Suprapubic skin (tissue), 4 donors: ENCODE measurements around the gene MAD1L1. TPM values are rescaled to one million over a fixed set of nuclear protein-coding genes. Genes with fewer than 3 reads are reported as not detected.

Experiments used
- DNase-seq, 2 donors: peaks; one replicate each; pipeline ENCODE4 v3.0.0-alpha.2; 2019; ENCODE audit warnings: low spot score in 2 of 2
- H3K27ac ChIP-seq: fragments of 200-600 bp; sonication (generic); one replicate; pipeline ENCODE4 v1.5.1; 2019
- H3K27me3 ChIP-seq: fragments of 200-600 bp; sonication (generic); one replicate; pipeline ENCODE4 v1.5.1; 2019
- H3K36me3 ChIP-seq: fragments of 200-600 bp; sonication (generic); one replicate; pipeline ENCODE4 v1.5.1; 2019
- H3K4me1 ChIP-seq: fragments of 200-600 bp; sonication (generic); one replicate; pipeline ENCODE4 v1.5.1; 2019
- H3K4me3 ChIP-seq: fragments of 200-600 bp; sonication (generic); one replicate; pipeline ENCODE4 v1.5.1; 2019; ENCODE audit warnings: mild to moderate bottlenecking
- H3K9me3 ChIP-seq: fragments of 200-600 bp; sonication (generic); one replicate; pipeline ENCODE4 v1.5.1; 2019
- CTCF ChIP-seq, 2 donors: fragments of 200-600 bp in 1 of 2; fragments of 450-650 bp in 1 of 2; sonication (generic) in 1 of 2; IDR thresholded peaks; one replicate each; pipeline ENCODE4 v1.5.1; 2016 to 2019; ENCODE audit warnings: antibody characterized with exemption in 2 of 2, mild to moderate bottlenecking in 1 of 2, moderate library complexity in 1 of 2
- EP300 ChIP-seq: sonication (generic); formaldehyde crosslinking; IDR thresholded peaks from one replicate; pipeline ENCODE4 v1.6.1; 2017; ENCODE audit warnings: antibody characterized with exemption
- POLR2A ChIP-seq, 2 donors: fragments of 450-650 bp; IDR thresholded peaks; one replicate each; pipeline ENCODE4 v1.6.1; 2017; ENCODE audit warnings: antibody characterized with exemption in 2 of 2, mild to moderate bottlenecking in 2 of 2, moderate library complexity in 2 of 2
- POLR2AphosphoS5 ChIP-seq, 3 donors: sonication (generic); formaldehyde crosslinking; IDR thresholded peaks; one replicate each; pipeline ENCODE4 v1.6.1; 2017; ENCODE audit warnings: antibody characterized with exemption in 3 of 3
- WGBS: methylation state at CpG from one replicate; pipeline ENCODE4 v1.1.5; 2018; 5-methylcytosine and 5-hydroxymethylcytosine counted together
- total RNA-seq, 4 donors: library from RNA; depleted of rRNA; stranded (reverse); fragments of >200 nt; gene quantifications; one replicate each; pipeline ENCODE4 v1.1.0, GENCODE V29; 2016

The MAD1L1 gene
- total RNA-seq, 4 donors from 2014 or later = 53.2 to 69.8 (median 62.2) TPM

- H3K27me3 ChIP-seq = no peaks in the 10 kb centered on the region
- WGBS = 92% methylated on average over 37 of the region's 37 CpGs
- H3K36me3 ChIP-seq = peaks cover 3% of the 10 kb centered on the region
- TF ChIP-seq POLR2A (IDR thresholded peaks at IDR 0.05) (no peak), CTCF (IDR thresholded peaks at IDR 0.05) (no peak), POLR2AphosphoS5 (IDR thresholded peaks at IDR 0.05) (no peak), EP300 (no peak)
- DNase-seq = no peak
- peaks cover 2% of the 10 kb centered on the region for H3K4me1 ChIP-seq
- H3K27ac ChIP-seq = no peak overlapping the region
- no peaks in the 10 kb centered on the region for H3K9me3 ChIP-seq
- H3K4me3 ChIP-seq = no peak overlapping the region
These were observed 64.0 kb downstream of the MAD1L1 start for GRCh38 chr7:2168615-2169311.

- Histone ChIP-seq H3K4me1 (peaks cover 4% of the 10 kb centered on the region), H3K36me3 (peaks cover 3% of the 10 kb centered on the region), H3K27me3 (no peaks in the 10 kb centered on the region), H3K27ac (no peak overlapping the region), H3K4me3 (no peak overlapping the region), H3K9me3 (no peaks in the 10 kb centered on the region)
- DNase-seq = no peak
- no peak for TF ChIP-seq CTCF (IDR thresholded peaks at IDR 0.05)
- no peak for TF ChIP-seq POLR2A (IDR thresholded peaks at IDR 0.05)
- WGBS = 91% methylated on average over 15 of the region's 25 CpGs
These were observed 66.0 kb downstream of the MAD1L1 start for GRCh38 chr7:2166625-2167280.

GRCh38 chr7:2165610-2166594 is 66.8 kb downstream of the MAD1L1 start:
- Histone ChIP-seq H3K9me3 (no peaks in the 10 kb centered on the region), H3K27ac (no peak overlapping the region), H3K4me1 (peaks cover 5% of the 10 kb centered on the region), H3K4me3 (no peak overlapping the region), H3K36me3 (peaks cover 3% of the 10 kb centered on the region), H3K27me3 (no peaks in the 10 kb centered on the region)
- TF ChIP-seq EP300 (no peak), POLR2A (IDR thresholded peaks at IDR 0.05) (no peak), CTCF (IDR thresholded peaks at IDR 0.05) (no peak), POLR2AphosphoS5 (IDR thresholded peaks at IDR 0.05) (no peak)
- DNase-seq = no peak
- 81% methylated on average over 22 of the region's 28 CpGs for WGBS

GRCh38 chr7:2165239-2165609 is 67.5 kb downstream of the MAD1L1 start:
- Histone ChIP-seq H3K36me3 (peaks cover 3% of the 10 kb centered on the region), H3K4me1 (peaks cover 5% of the 10 kb centered on the region), H3K4me3 (no peak overlapping the region), H3K27me3 (no peaks in the 10 kb centered on the region), H3K27ac (no peak overlapping the region), H3K9me3 (no peaks in the 10 kb centered on the region)
- DNase-seq = no peak
- 93% methylated on average over 10 of the region's 10 CpGs for WGBS
- TF ChIP-seq EP300 (no peak), POLR2AphosphoS5 (IDR thresholded peaks at IDR 0.05) (no peak), POLR2A (IDR thresholded peaks at IDR 0.05) (no peak), CTCF (IDR thresholded peaks at IDR 0.05) (no peak)

GRCh38 chr7:2164646-2165045 is 68.1 kb downstream of the MAD1L1 start:
- H3K4me3 ChIP-seq = no peak overlapping the region
- no peak for TF ChIP-seq CTCF (IDR thresholded peaks at IDR 0.05)
- TF ChIP-seq POLR2AphosphoS5 (IDR thresholded peaks at IDR 0.05) = no peak
- TF ChIP-seq POLR2A (IDR thresholded peaks at IDR 0.05) = no peak
- no peak for TF ChIP-seq EP300
- peaks cover 3% of the 10 kb centered on the region for H3K36me3 ChIP-seq

More at GRCh38 chr7:2164646-2165045, 68.1 kb downstream of the MAD1L1 start:
- Histone ChIP-seq H3K27ac (no peak overlapping the region), H3K9me3 (no peaks in the 10 kb centered on the region), H3K4me1 (peaks cover 5% of the 10 kb centered on the region), H3K27me3 (no peaks in the 10 kb centered on the region)
- WGBS = 96% methylated on average over 5 of the region's 5 CpGs
- DNase-seq = no peak
